Keratinocyte (primary cell): ENCODE data around the gene MTRR.

Source experiments
- CTCF ChIP-seq, 3 experiments: IDR thresholded peaks in 1 of 3; conservative IDR thresholded peaks in 1 of 3; optimal IDR thresholded peaks in 1 of 3; 2 replicates in 2 of 3; 3 replicates in 1 of 3; pipeline versions ENCODE3 to v1.5.1; 2011; ENCODE audit warnings: low read length in 3 of 3, mild to moderate bottlenecking in 3 of 3, moderate library complexity in 2 of 3, control low read depth in 1 of 3, inconsistent platforms in 1 of 3; ENCODE audit not compliant: insufficient read depth in 2 of 3; ENCODE audit errors: extremely low read depth in 1 of 3
- EZH2 ChIP-seq: IDR thresholded peaks from one replicate; pipeline ENCODE4 v1.6.1; 2012; ENCODE audit warnings: inconsistent platforms, mild to moderate bottlenecking, low read length, moderate library complexity

DNA sequence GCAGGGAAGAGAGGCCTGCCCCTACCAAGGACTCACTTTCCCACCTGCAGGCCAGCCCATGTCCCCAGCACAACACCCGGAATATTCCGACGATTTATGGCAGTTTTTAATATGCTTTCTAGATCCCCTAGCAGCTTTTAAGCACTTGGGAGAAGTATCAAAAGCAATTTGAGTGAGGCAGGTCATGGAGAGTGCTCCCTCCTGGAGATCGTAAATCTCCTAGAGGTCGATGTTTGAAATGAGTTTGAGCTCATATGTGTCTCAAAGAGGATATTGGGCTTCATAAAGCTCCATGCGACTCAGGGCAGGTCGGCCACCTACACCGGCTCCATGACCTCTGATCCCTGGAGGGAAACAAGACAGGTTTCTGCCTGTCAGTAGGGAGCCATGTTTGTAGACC, 45.4 kb upstream of the MTRR start:
- no peak for TF ChIP-seq CTCF (optimal IDR thresholded peaks at IDR 0.05 in 1 of 3, IDR thresholded peaks at IDR 0.05 in 1 of 3, conservative IDR thresholded peaks at IDR 0.05 in 1 of 3; ENCODE audit: extremely low read depth in 1 of 3, insufficient read depth in 2 of 3, low read length in 3 of 3)
- TF ChIP-seq EZH2: no peak
